ENCODE results near the gene WDR70. TPM values are rescaled to one million over a fixed set of nuclear protein-coding genes. Genes with fewer than 3 reads are reported as not detected.
"Not testable (repeated sequence)": the region's sequence is repeated elsewhere in the genome, so short reads cannot be mapped to it uniquely, and the experiment has no call there.

WDR70 gene
- total and polyA plus RNA-seq, 2 of the 8 experiments (the other 6 are each of a cell fraction or from before 2014, with no cell fraction given), result 10.6 to 37.4 TPM

DNA sequence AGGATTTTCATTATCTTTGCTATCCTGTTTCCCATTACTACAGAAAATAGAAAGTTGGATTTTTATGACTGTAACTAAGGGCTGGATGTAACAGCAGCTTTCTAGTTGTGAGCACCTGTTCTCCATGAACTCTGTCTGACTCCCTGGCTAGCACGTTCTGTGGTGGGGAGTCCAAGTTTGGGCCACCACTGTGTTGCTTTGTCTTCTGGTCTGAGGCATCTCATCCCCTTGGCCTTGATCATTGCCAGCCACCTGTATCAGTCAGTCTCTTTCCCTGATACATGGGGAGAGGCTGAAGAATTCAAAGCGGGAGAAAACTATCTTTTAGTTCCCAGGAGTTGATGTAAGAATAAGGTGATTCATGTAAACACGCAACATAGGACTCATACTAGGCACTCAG, 33.4 kb downstream of the WDR70 start (continued):
- no peak for TF ChIP-seq TCF12 (IDR thresholded peaks at IDR 0.05; ENCODE audit: low read depth, low read length)
- no peak for TF ChIP-seq SIRT6 (IDR thresholded peaks at IDR 0.05; ENCODE audit: low read length)
- no peak for TF ChIP-seq SIX5 (IDR thresholded peaks at IDR 0.05; ENCODE audit: low read depth, low read length)

DNA sequence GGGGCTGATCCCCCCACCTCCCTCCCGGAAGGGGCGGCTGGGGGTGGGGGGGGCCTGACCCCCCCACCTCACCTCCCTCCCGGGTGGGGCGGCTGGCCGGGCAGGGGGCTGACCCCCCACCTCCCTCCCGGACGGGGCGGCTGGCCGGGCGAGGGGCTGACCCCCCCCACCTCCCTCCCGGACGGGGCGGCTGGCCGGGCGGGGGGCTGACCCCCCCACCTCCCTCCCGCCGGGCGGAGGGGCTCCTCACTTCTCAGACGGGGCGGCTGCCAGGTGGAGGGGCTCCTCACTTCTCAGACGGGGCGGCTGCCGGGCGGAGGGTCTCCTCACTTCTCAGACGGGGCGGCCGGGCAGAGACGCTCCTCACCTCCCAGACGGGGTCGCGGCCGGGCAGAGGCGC, 36.3 kb downstream of the WDR70 start:
- H3K23me2 ChIP-seq (ENCODE audit: low read depth, low read length); H3K14ac ChIP-seq (ENCODE audit: insufficient read length); H3K4ac ChIP-seq (replicated peaks; ENCODE audit: insufficient read length, low read depth, low read length); H3K79me2 ChIP-seq (ENCODE audit: control insufficient read depth in 1 of 2, insufficient read depth in 2 of 2, low read length in 2 of 2); H2BK120ac ChIP-seq (replicated peaks; ENCODE audit: low read depth, low read length); H3K4me3 ChIP-seq (ENCODE audit: extremely low read depth in 1 of 4, insufficient read depth in 2 of 4, low read depth in 3 of 4, low read length in 4 of 4); H2BK5ac ChIP-seq (ENCODE audit: low read depth, low read length); CTCF ChIA-PET (ENCODE audit: partially characterized antibody); FAIRE-seq; H3K23ac ChIP-seq (ENCODE audit: insufficient read length); H3K79me1 ChIP-seq (ENCODE audit: low read depth, low read length); H2BK15ac ChIP-seq (ENCODE audit: low read length); H3K4me1 ChIP-seq (replicated peaks in 1 of 4; ENCODE audit: control insufficient read depth in 3 of 4, insufficient read depth in 4 of 4, low read length in 3 of 4); H3K9ac ChIP-seq (replicated peaks in 1 of 4; ENCODE audit: extremely low read depth in 1 of 4, low read depth in 3 of 4, low read length in 3 of 4); H3K9me3 ChIP-seq (ENCODE audit: insufficient read depth in 2 of 2, low read depth in 1 of 2, low read length in 1 of 2); H2BK20ac ChIP-seq (ENCODE audit: low read length); POLR2A ChIA-PET (ENCODE audit: partially characterized antibody); H3K36me3 ChIP-seq (ENCODE audit: control insufficient read depth in 2 of 4, insufficient read depth in 4 of 4, low read length in 3 of 4); H2AFZ ChIP-seq (ENCODE audit: low read length); DNase-seq (ENCODE audit: low read depth in 1 of 2, low spot score in 2 of 2); H2AK5ac ChIP-seq (ENCODE audit: low read depth, low read length); H3K27ac ChIP-seq (ENCODE audit: low read depth, low read length); H3K56ac ChIP-seq (replicated peaks; ENCODE audit: insufficient read length, low read depth, low read length); H4K20me1 ChIP-seq (replicated peaks in 1 of 2; ENCODE audit: control insufficient read depth in 1 of 2, insufficient read depth in 2 of 2, low read length in 2 of 2); H4K5ac ChIP-seq (ENCODE audit: insufficient read length, low read depth, low read length); H3K18ac ChIP-seq (ENCODE audit: extremely low read depth, low read length); H3K4me2 ChIP-seq (ENCODE audit: insufficient read depth in 1 of 2, low read depth in 2 of 2, low read length in 2 of 2); H4K91ac ChIP-seq (replicated peaks; ENCODE audit: insufficient read length, low read length); H3K27me3 ChIP-seq (replicated peaks in 1 of 4; ENCODE audit: control insufficient read depth in 3 of 4, extremely low read depth in 1 of 4, insufficient read depth in 3 of 4, low read length in 3 of 4); H2BK12ac ChIP-seq (ENCODE audit: low read depth, low read length); H4K8ac ChIP-seq (ENCODE audit: extremely low read depth, insufficient read depth, low read length): not testable (repeated sequence)
- WGBS, 2 experiments (ENCODE audit: extremely low coverage in 1 of 2, insufficient coverage in 1 of 2, insufficient read length in 1 of 2, insufficient replicate concordance in 2 of 2, low coverage in 1 of 2, low lambda C conversion rate in 2 of 2, missing lambda C conversion rate in 1 of 2), result no CpG with 5 or more reads among the region's 33 CpGs
